ENCODE measurements around the gene NXPH4.

Gene NXPH4

GRCh38 chr12:57214398-57214781 lies 2.2 kb upstream of the NXPH4 start:
- Histone ChIP-seq H3K9me3 (ENCODE audit: low read length) (no peaks in the 10 kb centered on the region), H3K27me3 (ENCODE audit: control insufficient read depth in 1 of 2, insufficient read depth in 2 of 2, low read length in 2 of 2) (peaks cover 41 to 56% of the 10 kb centered on the region in 2 donors), H3K9ac (ENCODE audit: low read length) (no peak overlapping the region), H3K4me1 (ENCODE audit: insufficient read depth, low read length) (peaks cover 24% of the 10 kb centered on the region), H3K36me3 (ENCODE audit: insufficient read depth, low read length) (peaks cover 26% of the 10 kb centered on the region), H3K27ac (ENCODE audit: low read depth, low read length) (no peak overlapping the region), H3K4me3 (ENCODE audit: low read depth in 1 of 2, low read length in 2 of 2) (no peak overlapping the region)

DNA sequence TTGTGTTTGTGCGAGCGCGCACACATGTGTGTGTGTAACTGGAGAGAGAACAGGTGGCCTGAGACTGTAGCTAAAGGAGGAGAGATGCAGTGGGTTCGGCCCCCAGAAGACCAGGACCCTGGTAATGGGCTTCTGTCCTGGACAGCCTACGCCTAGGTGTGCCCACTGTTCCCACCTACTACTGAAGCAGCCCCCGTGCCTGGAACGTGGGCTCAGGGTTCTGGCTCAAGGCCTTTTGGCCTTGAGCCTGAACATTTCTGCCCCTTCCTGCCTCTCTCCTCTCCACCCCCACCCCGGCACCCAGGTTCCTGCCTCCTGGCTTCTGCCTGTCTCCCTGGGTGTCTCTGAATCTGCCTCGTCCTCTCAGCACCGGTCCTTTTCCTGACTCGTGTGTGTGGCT lies 1.5 kb upstream of the NXPH4 start:
- H3K36me3 ChIP-seq (ENCODE audit: insufficient read depth, low read length): peaks cover 19% of the 10 kb centered on the region
- no peak overlapping the region for H3K4me3 ChIP-seq (ENCODE audit: low read depth in 1 of 2, low read length in 2 of 2)
- H3K27ac ChIP-seq (ENCODE audit: low read depth, low read length): no peak overlapping the region
- H3K4me1 ChIP-seq (ENCODE audit: insufficient read depth, low read length): peaks cover 24% of the 10 kb centered on the region
- no peak overlapping the region for H3K9ac ChIP-seq (ENCODE audit: low read length)
- H3K27me3 ChIP-seq (ENCODE audit: control insufficient read depth in 1 of 2, insufficient read depth in 2 of 2, low read length in 2 of 2): peaks cover 48 to 63% of the 10 kb centered on the region in 2 donors
- H3K9me3 ChIP-seq (ENCODE audit: low read length): no peaks in the 10 kb centered on the region

- H3K9ac ChIP-seq (ENCODE audit: low read length): no peak overlapping the region
- no peak overlapping the region for H3K27ac ChIP-seq (ENCODE audit: low read depth, low read length)
- H3K9me3 ChIP-seq (ENCODE audit: low read length): no peaks in the 10 kb centered on the region
- peaks cover 24% of the 10 kb centered on the region for H3K4me1 ChIP-seq (ENCODE audit: insufficient read depth, low read length)
- H3K27me3 ChIP-seq (ENCODE audit: control insufficient read depth in 1 of 2, insufficient read depth in 2 of 2, low read length in 2 of 2): peaks cover 51 to 69% of the 10 kb centered on the region in 2 donors
- peaks cover 16% of the 10 kb centered on the region for H3K36me3 ChIP-seq (ENCODE audit: insufficient read depth, low read length)
- no peak overlapping the region for H3K4me3 ChIP-seq (ENCODE audit: low read depth in 1 of 2, low read length in 2 of 2)
Observed at GRCh38 chr12:57215668-57216013, 953 bp upstream of the NXPH4 start.

DNA sequence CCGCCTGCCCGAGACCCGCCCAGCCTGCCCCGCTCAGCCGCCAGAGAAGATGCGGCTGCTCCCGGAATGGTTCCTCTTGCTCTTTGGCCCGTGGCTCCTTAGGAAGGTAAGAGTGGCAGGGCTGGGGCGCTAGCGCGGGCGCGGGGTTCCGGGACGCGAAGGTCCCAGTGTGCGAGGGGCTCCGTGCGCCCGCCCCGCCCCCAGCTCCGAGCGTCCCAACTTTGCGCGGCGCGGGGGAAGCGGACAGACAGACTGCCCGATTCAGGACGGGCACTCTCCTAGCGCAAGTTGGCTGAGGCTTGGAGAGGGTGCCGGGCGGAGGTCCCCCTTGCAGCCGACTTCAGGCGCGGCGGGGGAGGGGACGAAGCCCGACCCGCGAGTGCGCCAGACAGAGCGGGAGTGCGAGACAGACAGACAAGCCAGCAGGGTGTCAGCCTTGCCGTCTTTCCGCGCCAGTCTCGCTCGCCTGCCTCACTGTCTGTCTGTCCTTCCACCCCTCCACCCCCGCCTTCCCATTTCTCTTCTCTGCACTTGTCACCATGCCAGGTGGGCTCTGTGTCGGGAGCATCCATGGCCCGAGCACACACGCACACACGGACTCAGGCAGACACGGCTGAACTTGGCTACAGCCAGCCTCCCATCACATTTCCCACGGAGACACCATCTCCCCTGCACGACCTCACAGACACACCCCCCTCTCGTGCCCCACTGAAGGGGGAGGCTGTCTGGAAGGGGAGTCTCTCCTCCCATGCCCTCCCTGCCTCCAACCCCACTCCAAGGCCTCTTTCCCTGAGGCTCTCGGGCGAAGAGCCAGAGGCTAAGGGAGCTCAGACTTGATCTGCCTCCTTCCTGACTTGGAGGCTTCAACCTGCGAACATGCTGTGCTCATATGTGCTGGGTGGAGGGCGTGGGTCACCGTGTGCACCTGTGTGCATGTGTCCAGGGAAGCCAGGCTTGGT lies 606 bp downstream of the NXPH4 start:
- no peak overlapping the region for H3K9ac ChIP-seq (ENCODE audit: low read length)
- H3K27me3 ChIP-seq (ENCODE audit: control insufficient read depth in 1 of 2, insufficient read depth in 2 of 2, low read length in 2 of 2): peaks cover 65 to 84% of the 10 kb centered on the region in 2 donors
- H3K4me3 ChIP-seq (ENCODE audit: low read depth in 1 of 2, low read length in 2 of 2): peak overlapping the region; percentile 38 to 39
- H3K27ac ChIP-seq (ENCODE audit: low read depth, low read length): no peak overlapping the region
- H3K36me3 ChIP-seq (ENCODE audit: insufficient read depth, low read length): peaks cover 1% of the 10 kb centered on the region
- no peaks in the 10 kb centered on the region for H3K9me3 ChIP-seq (ENCODE audit: low read length)
- peaks cover 24% of the 10 kb centered on the region for H3K4me1 ChIP-seq (ENCODE audit: insufficient read depth, low read length)

DNA sequence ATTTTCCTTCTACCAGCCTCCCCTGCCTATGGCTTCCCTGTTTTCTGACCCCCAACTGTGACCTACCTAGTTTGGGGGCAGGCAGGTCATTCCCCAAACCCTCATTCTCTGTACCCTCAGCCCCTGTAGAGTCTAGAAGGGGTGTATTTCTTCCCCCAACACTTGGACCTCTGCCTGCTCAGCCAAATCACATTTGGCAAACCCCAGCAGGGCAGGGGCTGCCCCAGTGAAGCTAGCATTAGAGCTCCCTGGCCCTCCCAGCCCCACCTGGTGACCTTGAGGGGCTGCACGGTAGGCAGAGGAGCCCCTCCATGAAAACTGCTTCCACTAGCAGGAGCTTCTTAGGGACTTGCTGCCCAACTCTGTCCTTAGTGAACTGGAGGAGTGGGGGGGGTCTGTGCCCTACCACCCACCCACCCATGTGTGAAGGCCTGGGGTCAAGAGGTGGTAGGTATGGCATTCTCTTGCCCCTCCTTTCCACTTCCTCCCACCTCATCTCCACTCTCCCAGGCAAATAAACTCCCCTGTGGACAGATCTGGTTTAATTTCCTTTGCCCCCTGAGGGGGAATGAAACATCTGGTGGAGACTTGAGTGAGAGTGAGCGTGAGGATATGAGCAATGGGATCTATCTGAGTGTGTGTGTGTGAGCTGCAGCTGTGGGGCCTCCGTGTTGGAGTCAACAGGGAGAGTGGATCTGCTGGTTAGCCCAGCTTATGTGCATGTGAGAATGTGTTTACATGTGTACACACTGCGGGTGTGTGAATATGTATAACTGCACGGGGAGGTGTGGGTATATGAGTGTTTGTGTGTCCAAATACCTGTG lies 1.6 kb downstream of the NXPH4 start:
- peaks cover 24% of the 10 kb centered on the region for H3K4me1 ChIP-seq (ENCODE audit: insufficient read depth, low read length)
- peaks cover 75 to 93% of the 10 kb centered on the region in 2 donors for H3K27me3 ChIP-seq (ENCODE audit: control insufficient read depth in 1 of 2, insufficient read depth in 2 of 2, low read length in 2 of 2)

GRCh38 chr12:57219205-57219992 lies 2.8 kb downstream of the NXPH4 start:
- Histone ChIP-seq H3K27ac (ENCODE audit: low read depth, low read length) (no peak overlapping the region), H3K4me3 (ENCODE audit: low read depth in 1 of 2, low read length in 2 of 2) (no peak overlapping the region), H3K36me3 (ENCODE audit: insufficient read depth, low read length) (no peaks in the 10 kb centered on the region), H3K9ac (ENCODE audit: low read length) (no peak overlapping the region), H3K9me3 (ENCODE audit: low read length) (no peaks in the 10 kb centered on the region), H3K4me1 (ENCODE audit: insufficient read depth, low read length) (peaks cover 12% of the 10 kb centered on the region), H3K27me3 (ENCODE audit: control insufficient read depth in 1 of 2, insufficient read depth in 2 of 2, low read length in 2 of 2) (peaks cover 83 to 95% of the 10 kb centered on the region in 2 donors)

More for the DNA sequence above, 1.6 kb downstream of the NXPH4 start:
- H3K9ac ChIP-seq (ENCODE audit: low read length): no peak overlapping the region
- H3K9me3 ChIP-seq (ENCODE audit: low read length): no peaks in the 10 kb centered on the region
- no peaks in the 10 kb centered on the region for H3K36me3 ChIP-seq (ENCODE audit: insufficient read depth, low read length)
- no peak overlapping the region for H3K27ac ChIP-seq (ENCODE audit: low read depth, low read length)
- H3K4me3 ChIP-seq (ENCODE audit: low read depth in 1 of 2, low read length in 2 of 2): no peak overlapping the region

DNA sequence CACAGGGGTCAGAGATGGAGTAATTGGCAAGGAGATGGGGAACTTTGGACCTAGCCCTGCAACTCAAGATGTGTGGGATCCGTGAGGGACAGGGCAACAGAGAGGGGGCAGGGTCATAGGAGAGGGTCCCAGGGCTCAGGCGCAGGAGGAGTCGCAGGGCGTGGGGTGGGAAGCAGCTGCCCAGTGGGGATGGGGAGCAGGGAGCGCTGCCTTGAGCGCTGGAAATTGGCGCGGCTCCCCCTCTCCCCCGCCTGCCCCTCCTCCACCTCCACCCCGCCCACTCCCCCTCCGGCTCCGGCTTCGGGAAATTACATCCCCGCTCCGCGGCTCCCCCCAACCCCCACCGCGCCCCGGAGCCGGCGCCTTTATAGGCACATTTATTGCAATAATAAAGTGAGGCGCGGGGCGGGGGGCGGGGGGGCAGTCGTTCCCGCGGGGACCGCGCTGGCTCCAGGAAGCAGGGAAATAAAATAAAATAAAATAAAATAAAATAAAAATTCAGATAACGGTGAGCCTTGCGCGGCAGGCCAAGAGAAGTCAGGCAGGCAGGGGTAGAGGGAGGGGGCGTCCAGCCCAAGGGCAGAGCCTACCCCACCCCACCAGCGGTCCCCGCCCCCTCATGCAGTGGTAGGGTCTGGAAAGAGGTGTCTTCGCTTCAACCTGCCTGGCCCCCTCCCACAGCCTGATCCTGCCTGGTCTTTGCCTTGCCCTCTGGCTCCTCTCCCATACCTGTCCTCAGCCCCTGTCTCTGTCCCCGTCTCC lies 3.6 kb downstream of the NXPH4 start:
- Histone ChIP-seq H3K27me3 (ENCODE audit: control insufficient read depth in 1 of 2, insufficient read depth in 2 of 2, low read length in 2 of 2) (peaks cover 83 to 94% of the 10 kb centered on the region in 2 donors), H3K4me3 (ENCODE audit: low read depth in 1 of 2, low read length in 2 of 2) (no peak overlapping the region), H3K9ac (ENCODE audit: low read length) (no peak overlapping the region), H3K36me3 (ENCODE audit: insufficient read depth, low read length) (no peaks in the 10 kb centered on the region), H3K4me1 (ENCODE audit: insufficient read depth, low read length) (peaks cover 7% of the 10 kb centered on the region), H3K27ac (ENCODE audit: low read depth, low read length) (no peak overlapping the region), H3K9me3 (ENCODE audit: low read length) (no peaks in the 10 kb centered on the region)

DNA sequence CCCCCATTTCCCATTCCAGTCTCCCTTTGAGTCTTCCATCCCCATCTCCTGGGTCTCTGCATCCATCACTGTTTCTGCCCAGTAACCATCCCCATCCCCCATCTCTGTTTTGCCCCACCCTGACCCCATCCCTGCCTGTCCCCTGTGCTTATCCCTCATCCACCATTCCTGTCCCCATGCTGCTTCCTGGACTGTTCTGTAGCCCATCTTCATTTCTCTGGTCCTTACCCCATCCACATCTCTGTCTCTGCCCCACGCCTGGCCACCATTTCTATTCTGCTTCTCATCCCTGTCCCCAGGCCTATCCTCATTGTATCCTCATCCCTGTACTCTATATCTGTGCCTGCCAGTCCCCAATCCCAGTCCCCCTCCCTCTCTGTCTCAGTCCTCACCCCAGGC lies 4.2 kb downstream of the NXPH4 start:
- Histone ChIP-seq H3K4me1 (ENCODE audit: insufficient read depth, low read length) (peaks cover 7% of the 10 kb centered on the region), H3K9ac (ENCODE audit: low read length) (no peak overlapping the region), H3K4me3 (ENCODE audit: low read depth in 1 of 2, low read length in 2 of 2) (no peak overlapping the region), H3K9me3 (ENCODE audit: low read length) (no peaks in the 10 kb centered on the region), H3K27ac (ENCODE audit: low read depth, low read length) (no peak overlapping the region), H3K36me3 (ENCODE audit: insufficient read depth, low read length) (no peaks in the 10 kb centered on the region), H3K27me3 (ENCODE audit: control insufficient read depth in 1 of 2, insufficient read depth in 2 of 2, low read length in 2 of 2) (peaks cover 83 to 94% of the 10 kb centered on the region in 2 donors)

GRCh38 chr12:57221169-57221917 lies 4.7 kb downstream of the NXPH4 start:
- H3K27me3 ChIP-seq (ENCODE audit: control insufficient read depth in 1 of 2, insufficient read depth in 2 of 2, low read length in 2 of 2): peaks cover 84 to 94% of the 10 kb centered on the region in 2 donors
- no peak overlapping the region for H3K4me3 ChIP-seq (ENCODE audit: low read depth in 1 of 2, low read length in 2 of 2)
- H3K9ac ChIP-seq (ENCODE audit: low read length): no peak overlapping the region
- no peaks in the 10 kb centered on the region for H3K9me3 ChIP-seq (ENCODE audit: low read length)
- no peaks in the 10 kb centered on the region for H3K36me3 ChIP-seq (ENCODE audit: insufficient read depth, low read length)
- H3K27ac ChIP-seq (ENCODE audit: low read depth, low read length): no peak overlapping the region
- H3K4me1 ChIP-seq (ENCODE audit: insufficient read depth, low read length): peaks cover 7% of the 10 kb centered on the region

Measured in muscle layer of colon (tissue), 2 donors.